ENCODE data around the gene SH3YL1.

SH3YL1 gene

DNA sequence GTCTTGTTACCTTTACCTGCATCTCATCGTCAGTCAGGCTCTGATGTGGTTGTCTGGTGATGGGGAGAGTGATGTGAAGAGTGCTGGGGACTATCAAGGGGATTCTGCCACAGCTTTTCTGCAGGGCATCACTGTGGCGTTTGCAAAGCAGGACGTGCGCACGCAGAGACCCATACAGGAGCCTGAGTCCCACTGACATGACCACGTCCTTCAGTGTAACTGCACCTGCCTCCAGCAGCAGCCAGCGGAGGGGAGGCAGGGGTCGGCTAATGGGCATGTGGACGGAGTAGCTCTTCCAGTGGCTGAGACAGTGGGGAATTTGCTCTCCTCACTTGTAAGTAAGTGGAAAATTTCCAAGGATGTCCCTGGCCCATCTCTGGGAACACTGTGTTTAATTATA, 17.5 kb upstream of the SH3YL1 start:
- no peak for DNase-seq (ENCODE audit: low spot score)

DNA sequence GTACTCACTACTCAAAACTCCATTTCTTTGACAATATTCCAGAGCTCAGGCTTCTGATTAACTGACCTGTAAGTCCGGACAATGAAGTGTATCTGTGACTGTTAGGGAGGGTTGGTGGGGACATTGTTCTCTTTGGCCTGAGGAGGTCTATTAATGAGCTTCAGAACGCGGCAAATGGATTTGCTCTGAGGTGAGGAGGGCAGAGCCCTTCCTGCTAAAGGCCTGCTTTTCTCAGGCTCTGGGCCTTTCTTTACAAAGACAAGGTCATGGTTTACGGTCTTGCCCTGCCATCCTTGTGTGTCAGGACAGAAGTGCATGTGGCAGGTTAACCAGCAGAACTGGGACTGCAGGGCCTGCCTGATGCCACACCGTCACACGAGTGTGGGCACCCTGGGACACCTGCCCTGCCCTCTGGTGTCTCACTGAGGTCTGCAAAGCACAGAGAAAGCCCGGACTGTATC, 16.8 kb upstream of the SH3YL1 start:
- DNase-seq (ENCODE audit: low spot score): no peak

DNA sequence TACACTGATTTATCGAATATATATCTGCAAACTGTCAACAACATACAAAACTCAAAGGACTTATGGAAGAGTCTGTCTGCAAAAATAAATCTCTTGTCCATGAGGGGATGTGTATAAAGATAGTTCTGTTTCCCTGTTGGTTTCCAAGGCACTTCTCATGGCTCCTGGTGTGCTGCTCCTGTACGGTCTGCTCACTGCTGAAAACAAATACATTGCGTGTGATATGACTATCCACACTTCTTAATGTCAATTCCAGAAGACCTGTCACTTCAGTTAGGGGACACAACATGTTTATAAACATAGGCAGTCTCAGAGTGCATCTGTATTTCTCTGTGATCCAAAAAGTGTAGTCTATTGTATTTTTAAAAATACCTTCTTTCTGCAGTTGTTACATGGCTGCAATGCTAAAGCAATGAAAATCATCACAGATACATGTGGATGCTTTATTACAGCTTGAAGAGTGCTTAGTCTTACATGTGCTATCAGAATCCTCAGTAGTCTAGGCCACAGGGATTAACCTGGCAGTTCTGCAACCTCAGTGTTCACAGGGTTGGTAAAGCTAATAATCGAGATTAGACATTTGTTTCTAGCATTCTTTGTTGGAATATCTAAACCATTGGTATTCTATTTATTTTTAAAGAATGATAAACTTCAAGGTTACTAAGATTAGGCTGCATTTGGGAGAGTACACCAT, 16.3 kb upstream of the SH3YL1 start:
- DNase-seq (ENCODE audit: low spot score): no peak

DNA sequence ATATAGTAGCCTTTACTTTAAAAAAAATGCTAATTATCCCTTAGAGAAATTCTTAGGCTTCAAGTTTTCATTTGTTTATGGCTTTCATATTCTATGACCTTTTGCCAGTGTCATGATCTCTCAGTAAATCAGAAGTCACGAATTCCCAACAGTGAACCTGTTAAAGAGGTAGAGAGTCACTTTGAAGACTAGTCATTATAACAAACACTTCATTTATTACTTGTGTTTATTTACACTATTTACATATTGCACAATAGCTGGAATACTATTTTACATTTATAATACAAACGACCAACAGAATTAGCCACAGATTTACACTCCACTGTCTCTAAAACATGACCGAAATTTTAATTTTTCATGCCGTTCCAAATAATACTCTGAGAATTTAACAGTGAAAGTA, 15.5 kb upstream of the SH3YL1 start:
- no peak for DNase-seq (ENCODE audit: low spot score)

DNA sequence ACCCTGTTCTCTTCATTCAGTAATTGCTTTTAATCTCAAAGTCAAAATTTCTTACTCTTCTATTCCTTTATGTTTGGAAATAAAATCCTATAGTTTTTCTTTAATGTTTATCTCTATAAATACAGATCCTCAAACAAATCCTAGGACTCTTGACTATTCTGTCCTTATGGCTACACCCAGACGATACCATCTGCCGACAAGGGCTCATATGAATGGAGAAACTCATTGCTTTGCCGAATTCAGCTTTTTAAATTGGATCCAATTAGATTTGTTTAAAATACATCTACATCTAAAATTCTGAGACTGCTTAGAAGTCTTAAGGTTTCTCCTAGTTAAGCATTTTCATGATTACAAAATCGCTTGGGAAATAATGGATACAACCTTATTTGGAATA, 15.1 kb upstream of the SH3YL1 start:
- no peak for DNase-seq (ENCODE audit: low spot score)

DNA sequence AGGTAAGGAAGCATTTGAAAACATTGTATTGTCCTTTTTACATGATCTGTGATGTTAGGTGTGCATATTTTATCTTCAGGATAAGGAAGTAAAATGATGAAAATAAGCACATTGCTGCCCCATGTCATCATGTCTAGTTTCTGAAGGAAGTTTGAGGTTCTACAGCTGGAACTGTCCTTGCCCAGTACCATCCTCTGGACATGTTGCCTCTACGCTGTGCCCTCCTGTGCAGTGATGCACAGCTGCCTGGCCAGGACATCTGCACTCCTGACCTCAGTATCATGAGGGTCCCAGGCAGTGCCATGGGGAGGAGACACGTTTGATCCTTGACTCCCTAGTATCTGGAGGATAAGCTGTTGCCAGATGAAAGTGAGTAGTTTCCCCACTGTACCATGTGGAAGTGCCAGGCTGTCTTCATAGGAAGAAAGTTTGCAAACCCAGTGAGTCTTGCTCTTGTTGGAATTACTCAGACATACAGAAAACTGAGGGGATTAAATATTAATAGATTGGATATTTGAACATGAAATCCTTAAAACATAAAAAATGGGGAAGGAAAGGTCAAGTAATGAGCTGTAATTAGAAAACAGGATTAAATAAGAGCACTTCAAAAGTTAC, 14.6 kb upstream of the SH3YL1 start:
- DNase-seq (ENCODE audit: low spot score): no peak

DNA sequence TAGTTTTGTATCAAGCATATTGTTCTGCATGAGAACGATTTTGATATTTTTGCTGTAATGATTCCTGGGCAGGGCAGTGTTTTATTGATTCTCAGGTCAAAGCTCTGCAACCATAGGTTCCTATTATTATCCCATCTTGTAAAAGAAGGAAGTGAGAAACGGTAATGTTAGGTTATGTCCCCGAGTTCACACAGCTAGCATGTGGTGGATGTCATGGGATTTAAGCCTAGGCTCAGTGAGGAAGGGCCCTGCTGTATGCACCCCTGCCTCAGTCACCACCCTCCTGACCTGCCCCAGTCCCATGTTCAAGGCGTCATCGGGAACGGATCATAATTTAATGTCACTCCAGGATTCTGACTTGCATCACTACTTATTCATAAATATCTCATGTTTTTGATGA, 11.6 kb upstream of the SH3YL1 start:
- DNase-seq (ENCODE audit: low spot score): no peak

DNA sequence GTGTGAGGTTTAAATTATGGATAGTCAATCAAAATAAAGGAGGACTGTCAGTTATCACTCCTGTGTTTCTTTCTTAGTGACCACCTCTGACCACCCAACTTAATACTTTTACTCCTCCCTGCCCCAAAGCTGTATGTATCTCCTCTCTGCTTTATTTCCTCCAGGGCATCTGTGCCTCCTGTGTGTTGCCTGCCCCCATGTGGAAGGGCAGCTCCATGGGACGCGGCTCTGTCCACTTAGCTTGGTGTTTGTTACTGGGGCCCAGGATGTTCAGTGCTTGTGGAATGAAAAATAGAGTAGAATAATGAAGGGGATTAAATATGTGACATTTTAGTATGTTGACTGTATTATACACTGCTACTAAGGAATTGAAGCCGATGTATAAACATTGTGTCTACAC, 10.7 kb upstream of the SH3YL1 start:
- DNase-seq (ENCODE audit: low spot score): peak; percentile 15

DNA sequence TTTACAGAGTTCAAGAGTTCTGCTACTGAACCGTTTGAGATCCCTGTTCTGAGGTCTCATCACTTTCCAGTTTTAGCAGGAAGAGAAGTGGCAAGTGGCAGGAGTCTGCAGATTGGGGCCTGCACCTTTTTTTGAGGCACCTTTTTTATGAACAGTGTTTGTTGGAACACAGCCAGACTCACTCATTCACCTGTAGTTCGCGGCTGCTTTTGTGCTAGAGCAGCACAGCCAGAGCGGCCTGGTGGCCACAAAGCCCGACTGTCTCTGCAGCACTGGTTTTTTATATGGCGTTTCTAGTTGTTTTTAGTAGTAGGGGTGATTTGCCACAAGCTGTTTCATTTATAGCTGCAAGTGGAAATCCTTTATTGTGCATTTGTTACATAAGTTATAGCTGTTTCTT, 9.5 kb upstream of the SH3YL1 start:
- DNase-seq (ENCODE audit: low spot score): no peak

DNA sequence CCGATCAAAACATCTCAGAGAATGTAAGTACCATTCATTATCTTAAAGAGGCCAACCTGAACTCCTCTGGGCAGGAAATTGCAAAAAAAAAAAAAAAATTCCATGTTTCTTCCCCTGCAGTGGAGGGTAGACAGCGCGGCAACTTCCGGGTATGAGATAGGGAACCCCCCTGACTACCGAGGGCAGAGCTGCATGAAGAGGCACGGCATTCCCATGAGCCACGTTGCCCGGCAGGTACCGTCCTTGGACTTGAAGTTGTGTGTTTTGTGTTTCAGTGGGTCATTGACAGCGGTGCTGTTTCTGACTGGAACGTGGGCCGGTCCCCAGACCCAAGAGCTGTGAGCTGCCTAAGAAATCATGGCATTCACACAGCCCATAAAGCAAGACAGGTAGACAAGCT, 8.1 kb upstream of the SH3YL1 start:
- no peak for DNase-seq (ENCODE audit: low spot score)

DNA sequence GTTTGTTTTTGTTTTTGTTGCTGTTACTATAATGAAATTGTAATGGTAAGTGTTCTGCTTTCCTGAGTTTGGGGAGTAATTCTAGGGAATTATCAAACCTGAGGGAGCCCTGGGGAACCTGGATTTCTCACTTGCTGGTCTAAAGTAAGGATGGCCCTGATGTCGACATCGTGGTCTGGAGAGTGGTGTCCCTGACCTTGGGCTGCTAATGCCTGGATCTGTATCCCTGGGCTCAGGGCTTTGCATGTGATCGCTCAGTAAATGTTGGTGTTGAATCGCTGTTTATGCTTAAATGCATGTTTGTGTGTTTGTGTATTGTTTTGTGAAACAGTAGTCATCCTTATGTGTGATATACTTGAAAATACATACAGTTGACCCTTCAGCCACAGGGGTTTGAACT, 7.0 kb upstream of the SH3YL1 start:
- DNase-seq (ENCODE audit: low spot score): no peak

DNA sequence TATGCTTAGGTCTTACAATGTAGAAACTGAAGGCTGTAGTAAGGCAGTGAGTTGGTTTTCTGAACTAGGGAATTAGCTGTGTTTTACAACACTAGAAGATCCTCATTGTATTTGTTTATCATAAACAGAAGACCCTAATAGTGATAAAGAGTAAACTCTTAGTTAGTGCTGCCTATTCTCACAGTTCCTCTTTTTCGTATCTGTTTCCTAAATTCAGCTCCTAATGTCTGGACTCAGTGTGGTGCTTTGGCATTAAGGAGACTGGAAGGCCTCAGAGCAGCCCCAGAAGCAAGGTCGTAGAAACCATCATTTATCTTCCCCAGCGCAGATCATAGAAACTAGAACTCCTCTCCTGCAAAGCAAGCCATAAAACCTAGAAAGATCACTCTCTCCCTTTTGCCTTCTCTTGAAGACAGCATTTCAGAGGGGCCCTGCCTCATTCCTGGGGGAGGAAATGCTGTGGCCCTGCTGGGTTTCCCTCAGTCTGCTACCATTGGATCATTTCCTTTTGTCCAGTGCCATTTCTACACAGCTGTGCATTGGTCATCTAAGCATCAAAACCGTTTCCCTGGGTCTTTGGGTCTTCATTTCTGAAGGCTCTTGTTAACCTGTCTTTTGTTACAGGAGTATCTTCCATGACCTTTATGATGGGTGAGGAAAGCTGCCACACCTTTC, 5.7 kb upstream of the SH3YL1 start:
- DNase-seq (ENCODE audit: low spot score): no peak

DNA sequence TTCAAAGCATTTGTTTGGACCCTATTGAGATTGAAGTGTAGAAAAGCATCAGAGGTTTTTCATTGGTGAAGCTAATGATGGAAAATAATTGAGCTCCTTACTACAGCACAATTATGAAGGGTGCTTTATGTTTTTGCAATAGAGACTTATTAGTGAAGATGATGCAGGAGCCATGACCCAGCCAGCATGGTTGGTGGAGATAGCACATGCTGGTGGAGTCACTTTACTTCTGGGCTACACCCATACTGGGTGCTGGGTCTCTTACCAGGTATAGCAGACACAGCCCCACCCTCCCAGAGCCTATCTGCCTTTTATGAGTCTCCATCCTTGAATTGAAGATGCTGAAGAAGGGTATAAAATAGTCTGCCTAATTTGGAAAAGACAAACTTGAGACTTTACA, 4.5 kb upstream of the SH3YL1 start:
- no peak for DNase-seq (ENCODE audit: low spot score)

DNA sequence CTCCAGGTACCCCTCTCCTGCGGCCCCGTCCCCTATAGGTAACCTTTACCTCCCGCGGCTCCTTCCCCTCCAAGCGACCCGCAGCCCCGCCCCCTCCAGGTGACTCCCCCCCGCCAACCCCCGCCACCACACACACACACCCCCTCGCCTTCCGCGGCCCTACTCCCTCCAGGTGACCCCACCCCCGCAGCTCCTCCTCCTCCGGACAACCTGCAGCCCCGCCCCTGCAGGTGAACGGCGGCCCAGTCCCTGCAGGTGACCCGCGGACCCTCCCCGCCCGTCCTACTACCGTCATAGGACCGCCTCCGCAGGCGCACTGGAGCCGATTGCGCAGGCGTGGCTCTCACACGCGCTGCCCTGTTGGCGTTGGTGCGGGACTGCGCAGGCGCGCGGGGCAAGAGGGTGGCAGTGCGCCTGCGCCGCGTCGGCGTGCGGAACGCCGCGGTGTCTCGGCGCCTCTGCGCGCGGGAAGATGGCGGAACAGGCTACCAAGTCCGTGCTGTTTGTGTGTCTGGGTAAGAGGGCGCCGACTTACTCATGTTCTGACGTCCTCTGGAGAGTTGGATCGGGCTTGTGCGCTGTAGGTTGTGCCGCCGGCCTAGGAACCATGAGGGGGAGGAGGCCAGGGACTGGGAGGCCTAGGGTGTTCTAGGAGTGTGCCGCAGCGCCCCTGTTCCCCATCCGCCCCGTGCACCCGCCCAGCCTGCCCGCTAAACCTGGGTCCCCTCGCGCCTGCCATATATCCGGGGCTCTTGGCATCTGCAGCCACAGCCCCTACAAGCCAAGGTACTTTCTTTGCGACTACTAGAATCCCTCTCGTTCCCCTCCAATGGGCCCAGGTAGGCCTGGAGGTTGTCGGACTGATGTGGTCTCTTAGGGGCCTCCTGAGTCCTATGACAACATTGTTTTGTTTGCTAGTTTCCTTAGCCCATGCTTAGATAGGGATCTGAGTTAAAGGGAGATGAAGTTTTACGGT, 949 bp upstream of the SH3YL1 start, which contains the start of gene ACP1:
Gene ACP1 (plus strand): TSS at position 455 of the 976 bp plus-strand sequence. CDS start 18 bp downstream, at position 473.
- DNase-seq (ENCODE audit: low spot score): peak; percentile 93

DNA sequence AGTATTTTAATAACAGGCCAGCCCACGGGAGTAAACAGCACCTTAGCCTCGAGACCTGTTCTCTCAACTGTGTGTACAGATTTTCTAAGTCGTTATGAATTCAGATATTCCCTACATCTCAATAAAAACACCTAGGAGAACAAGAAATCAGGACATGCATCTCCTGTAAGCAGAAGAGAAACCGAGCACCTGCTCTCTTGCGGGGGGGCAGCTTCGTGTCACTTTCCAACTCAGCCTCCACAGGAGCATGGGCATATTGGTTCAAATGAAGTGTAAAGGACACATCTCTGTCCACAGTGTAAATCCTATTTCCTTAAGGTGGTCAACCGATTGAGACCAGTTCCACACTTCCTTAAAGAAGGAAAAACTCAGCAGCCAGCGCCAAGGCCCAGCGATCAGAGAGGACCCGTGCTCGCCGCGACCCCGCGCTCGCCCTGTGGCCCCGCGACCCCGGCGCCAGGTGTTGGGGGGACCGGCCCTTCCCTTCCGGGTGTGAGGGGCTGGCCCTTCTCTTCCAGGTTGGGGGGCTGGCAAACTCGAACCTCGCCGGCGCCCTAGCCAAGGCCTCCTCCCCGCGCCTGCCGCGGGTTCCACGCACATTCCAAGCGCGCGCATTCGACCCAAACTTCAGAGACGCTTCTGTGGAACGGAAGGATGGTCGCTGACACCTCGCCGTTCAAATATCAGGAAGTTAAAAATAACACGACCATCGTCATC, 652 bp downstream of the SH3YL1 start:
- no peak for DNase-seq (ENCODE audit: low spot score)

DNA sequence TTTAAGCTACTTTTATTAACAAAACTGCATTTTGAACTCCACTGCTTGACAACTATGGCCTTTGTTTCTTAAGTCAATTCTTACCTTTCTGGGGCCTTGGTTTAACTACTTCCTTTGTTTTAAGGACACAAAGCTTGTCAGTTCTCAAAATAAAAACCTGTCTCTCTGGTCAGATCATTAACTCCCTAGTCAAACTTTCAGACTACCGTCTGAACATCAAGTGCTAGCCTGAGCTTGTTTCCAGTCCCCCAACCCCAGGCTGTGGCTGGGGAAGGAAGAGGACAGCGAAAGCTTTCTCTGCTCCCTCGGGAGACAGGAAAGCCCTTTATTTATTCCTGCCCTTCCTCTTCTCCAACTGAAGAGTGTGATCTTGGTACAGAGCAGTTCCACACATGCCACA, 1.7 kb downstream of the SH3YL1 start:
- no peak for DNase-seq (ENCODE audit: low spot score)

DNA sequence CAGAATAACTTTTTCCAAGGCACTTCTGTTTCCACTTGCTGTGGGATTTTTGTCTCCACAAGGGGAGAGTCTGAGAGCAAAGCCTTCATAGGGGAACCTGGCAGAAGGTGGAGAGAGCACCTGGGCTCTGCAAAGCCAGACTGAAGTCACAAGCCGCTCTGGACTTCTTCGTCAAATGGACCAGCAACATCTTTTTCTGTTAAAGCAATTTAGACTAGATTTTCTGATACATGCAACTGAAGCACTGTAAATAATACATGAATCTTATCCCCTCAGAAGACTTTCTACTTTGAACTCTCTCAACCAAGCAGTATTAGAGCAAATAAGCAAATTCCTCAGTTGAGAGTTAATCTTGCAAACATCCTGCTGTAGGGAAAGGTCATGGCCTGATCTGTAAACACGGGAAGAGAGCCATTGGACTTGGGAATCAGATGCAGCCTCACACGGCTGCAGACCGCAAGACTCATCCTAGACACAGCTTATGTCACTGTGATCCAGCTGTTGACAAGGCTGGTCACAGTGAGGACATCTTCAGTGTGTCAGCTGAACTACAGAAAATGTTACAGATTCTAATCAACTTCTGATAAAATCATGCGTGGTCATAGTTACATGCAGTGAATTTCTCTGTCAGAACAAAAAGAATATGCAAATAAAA, 3.2 kb downstream of the SH3YL1 start:
- DNase-seq (ENCODE audit: low spot score): no peak

DNA sequence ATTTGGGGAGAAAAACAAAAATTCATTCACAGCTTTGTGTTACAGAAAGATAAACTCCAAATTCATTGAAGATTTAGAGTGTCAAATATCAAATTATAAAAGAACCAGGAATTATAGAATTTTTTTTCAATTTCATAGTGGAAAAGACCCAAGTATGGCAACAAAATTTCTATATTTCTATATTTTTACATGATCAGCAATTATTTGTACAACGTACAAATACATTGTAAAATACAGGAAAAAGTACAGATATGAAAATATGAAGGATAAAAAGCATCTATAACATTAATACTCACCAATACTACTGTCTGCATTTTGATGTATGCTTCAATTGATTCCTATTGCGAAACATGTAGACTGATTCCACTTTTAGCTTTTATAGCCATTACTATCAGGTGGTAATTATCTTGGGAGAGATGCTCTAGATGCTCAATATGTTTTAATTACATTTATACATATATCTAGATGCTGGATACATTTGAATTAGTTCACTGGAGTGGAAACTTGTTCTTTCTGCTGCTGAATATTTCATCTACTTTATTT, 4.0 kb downstream of the SH3YL1 start:
- no peak for DNase-seq (ENCODE audit: low spot score)

DNA sequence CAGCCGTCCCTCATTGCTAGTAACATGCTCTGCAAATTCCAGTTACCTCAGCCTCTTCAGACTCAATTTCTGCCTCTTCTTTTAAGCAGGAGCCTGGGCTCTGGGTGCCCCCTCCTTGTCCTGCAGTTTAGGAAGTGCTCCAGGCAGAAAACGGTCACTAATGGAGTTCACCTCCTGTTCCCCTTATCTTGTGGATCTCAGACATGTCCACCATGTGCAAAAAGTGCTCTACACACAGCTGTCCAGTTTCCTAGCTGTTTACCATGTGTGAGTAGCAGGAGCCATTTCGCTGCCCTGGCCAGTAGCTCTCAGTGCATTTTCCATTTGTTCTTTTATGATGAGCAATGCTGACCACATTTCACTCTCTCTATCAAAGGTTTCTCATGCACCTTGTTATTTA, 4.9 kb downstream of the SH3YL1 start:
- no peak for DNase-seq (ENCODE audit: low spot score)

DNA sequence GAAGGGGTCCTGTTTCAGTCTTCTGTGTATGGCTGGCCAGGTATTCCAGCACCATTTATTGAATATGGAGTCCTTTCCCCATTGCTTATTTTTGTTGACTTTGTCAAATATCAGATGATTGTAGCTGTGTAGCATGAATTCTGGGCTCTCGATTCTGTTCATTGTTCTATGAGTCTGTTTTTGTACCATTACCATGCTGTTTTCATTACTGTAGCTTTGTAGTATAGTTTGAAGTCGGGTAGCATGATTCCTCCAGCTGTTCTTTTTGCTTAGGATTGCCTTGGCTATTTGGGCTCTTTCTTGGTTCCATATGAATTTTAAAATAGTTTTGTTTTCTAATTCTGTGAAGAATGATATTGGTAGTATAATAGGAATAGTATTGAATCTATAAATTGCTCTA, 6.0 kb downstream of the SH3YL1 start:
- no peak for DNase-seq (ENCODE audit: low spot score)

DNA sequence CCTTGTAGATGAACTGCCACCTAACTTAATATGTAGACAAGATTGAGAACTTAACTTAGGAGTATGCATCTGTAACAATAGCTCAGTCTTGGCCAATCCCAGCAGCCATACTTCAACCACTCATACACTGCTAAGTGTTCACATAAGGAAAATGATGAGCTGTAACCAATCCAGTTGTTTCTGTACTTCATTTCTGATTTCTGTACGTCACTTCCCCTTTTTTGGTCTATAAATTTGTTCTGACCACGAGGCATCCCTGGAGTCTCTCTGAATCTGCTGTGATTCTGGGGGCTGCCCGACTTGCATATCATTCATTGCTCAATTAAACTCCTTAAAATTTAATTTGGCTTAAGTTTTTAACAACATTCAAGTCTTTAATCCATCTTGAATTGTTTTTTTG, 6.4 kb downstream of the SH3YL1 start:
- no peak for DNase-seq (ENCODE audit: low spot score)
